ENCODE measurements around the gene PDE4C.

DNA sequence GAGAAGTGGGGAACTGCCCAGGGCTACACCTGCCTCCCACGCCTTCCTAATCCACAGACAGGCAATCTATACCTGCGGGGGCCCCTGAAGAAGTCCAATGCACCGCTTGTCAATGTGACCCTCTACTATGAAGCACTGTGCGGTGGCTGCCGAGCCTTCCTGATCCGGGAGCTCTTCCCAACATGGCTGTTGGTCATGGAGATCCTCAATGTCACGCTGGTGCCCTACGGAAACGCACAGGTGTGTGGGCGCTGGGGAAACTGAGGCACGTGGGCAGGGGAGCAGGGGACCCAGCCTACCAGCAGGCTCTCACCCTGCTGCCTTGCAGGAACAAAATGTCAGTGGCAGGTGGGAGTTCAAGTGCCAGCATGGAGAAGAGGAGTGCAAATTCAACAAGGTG is 51.3 kb downstream of the PDE4C start:
- TF ChIP-seq, protein P1, sequence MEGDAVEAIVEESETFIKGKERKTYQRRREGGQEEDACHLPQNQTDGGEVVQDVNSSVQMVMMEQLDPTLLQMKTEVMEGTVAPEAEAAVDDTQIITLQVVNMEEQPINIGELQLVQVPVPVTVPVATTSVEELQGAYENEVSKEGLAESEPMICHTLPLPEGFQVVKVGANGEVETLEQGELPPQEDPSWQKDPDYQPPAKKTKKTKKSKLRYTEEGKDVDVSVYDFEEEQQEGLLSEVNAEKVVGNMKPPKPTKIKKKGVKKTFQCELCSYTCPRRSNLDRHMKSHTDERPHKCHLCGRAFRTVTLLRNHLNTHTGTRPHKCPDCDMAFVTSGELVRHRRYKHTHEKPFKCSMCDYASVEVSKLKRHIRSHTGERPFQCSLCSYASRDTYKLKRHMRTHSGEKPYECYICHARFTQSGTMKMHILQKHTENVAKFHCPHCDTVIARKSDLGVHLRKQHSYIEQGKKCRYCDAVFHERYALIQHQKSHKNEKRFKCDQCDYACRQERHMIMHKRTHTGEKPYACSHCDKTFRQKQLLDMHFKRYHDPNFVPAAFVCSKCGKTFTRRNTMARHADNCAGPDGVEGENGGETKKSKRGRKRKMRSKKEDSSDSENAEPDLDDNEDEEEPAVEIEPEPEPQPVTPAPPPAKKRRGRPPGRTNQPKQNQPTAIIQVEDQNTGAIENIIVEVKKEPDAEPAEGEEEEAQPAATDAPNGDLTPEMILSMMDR (IDR thresholded peaks at IDR 0.05), result no peak
- no peak for TF ChIP-seq POLR2AphosphoS5 (IDR thresholded peaks at IDR 0.05)

Data from prostate gland (tissue), 2 donors.